Adrenal gland (tissue), 12 donors: ENCODE data around the gene RPTOR. TPM values are rescaled to one million over a fixed set of nuclear protein-coding genes. Genes with fewer than 3 reads are reported as not detected.

Experiments used
- DNase-seq, 7 donors: peaks; one replicate each; pipeline ENCODE4 v3.0.0-alpha.2; 2019 to 2020
- H3K27ac ChIP-seq, 5 donors: fragments of 200-600 bp; sonication (generic) in 4 of 5; 1 replicate in 3 of 5; 2 replicates in 2 of 5; pipeline versions ENCODE4 v1.5.1 to v1.8.0; 2016 to 2020; ENCODE audit warnings: mild to moderate bottlenecking in 1 of 5
- H3K27me3 ChIP-seq: fragments of 200-600 bp; 2 replicates; pipeline ENCODE4 v1.8.0; 2021
- H3K36me3 ChIP-seq, 2 donors: fragments of 200-600 bp; replicated peaks in 1 of 2; 1 replicate in 1 of 2; 2 replicates in 1 of 2; pipeline versions ENCODE4 v1.5.1 to v1.8.0; 2018 to 2022
- H3K4me1 ChIP-seq, 2 donors: fragments of 200-600 bp; replicated peaks in 1 of 2; 1 replicate in 1 of 2; 2 replicates in 1 of 2; pipeline versions ENCODE4 v1.5.1 to v1.8.0; 2018 to 2021
- H3K4me3 ChIP-seq, 4 donors: fragments of 200-600 bp; sonication (generic) in 3 of 4; one replicate each; pipeline ENCODE4 v1.5.1; 2016 to 2018
- H3K9me3 ChIP-seq, 3 donors: fragments of 200-600 bp; sonication (generic) in 1 of 3; replicated peaks in 1 of 3; 1 replicate in 2 of 3; 2 replicates in 1 of 3; pipeline versions ENCODE4 v1.5.1 to v1.8.0; 2016 to 2021
- CTCF ChIP-seq, 6 experiments: fragments of 450-650 bp in 4 of 6; fragments of 200-600 bp in 2 of 6; sonication (generic) in 1 of 6; IDR thresholded peaks; 1 replicate in 5 of 6; 2 replicates in 1 of 6; pipeline versions ENCODE4 v1.5.1 to v1.8.0; 2016 to 2021; ENCODE audit warnings: antibody characterized with exemption in 6 of 6, mild to moderate bottlenecking in 2 of 6, moderate library complexity in 1 of 6
- POLR2A ChIP-seq, 2 donors: fragments of 450-650 bp; IDR thresholded peaks; one replicate each; pipeline ENCODE4 v1.6.1; 2017; ENCODE audit warnings: antibody characterized with exemption in 2 of 2, mild to moderate bottlenecking in 2 of 2, moderate library complexity in 1 of 2
- WGBS, 4 donors: extraction: QIAGEN DNeasy Blood & Tissue Kit in 2 of 4; methylation state at CpG; one replicate each; pipeline versions ENCODE4 v1.1.5 to v1.1.7; 2013 to 2017; 5-methylcytosine and 5-hydroxymethylcytosine counted together
- intact Hi-C, 2 donors: fragments of 100-400 bp; cut with DNase I; formaldehyde crosslinking; loops; one replicate each; pipeline versions ENCODE4 v1.14.1 to v1.15.0; 2022 to 2023
- polyA plus RNA-seq, 3 donors: library from polyadenylated mRNA; stranded (reverse); fragments of 200-250 nt in 2 of 3; fragments of 350-450 nt in 1 of 3; fragmentation: Illumina TruSeq in 1 of 3; extraction: RNeasy Lipid Tissue Mini Kit (QIAGEN cat#74804) in 1 of 3; gene quantifications; one replicate each; pipeline ENCODE4 v1.2.3, GENCODE V29; 2013 to 2014
- total RNA-seq, 9 donors: library from RNA; depleted of rRNA in 4 of 9; stranded (reverse); fragments of >200 nt in 4 of 9; fragments of 120-200 nt in 1 of 9; fragmentation: NEBNext Ultra II Directional in 1 of 9; extraction: Animal tissue kit (Norgen Biotek cat#: 25700) in 1 of 9; gene quantifications; one replicate each; pipeline versions ENCODE4 v1.1.0 to v1.2.4, GENCODE V29; 2013 to 2023
- donor health status: healthy with polysubstance abuse.
- donor health status: Bipolar disorder and iron deficiency.
- donor health status: DM: yes; HTN: yes; CAD: no.
- donor health status: DM: no; HTN: no; CAD: no.
- donor health status: DM: no; HTN: no; CAD: no.
- donor health status: DM: yes; HTN: yes; CAD: no.

RPTOR gene
- total and polyA plus RNA-seq, 12 donors, result 9.7 to 53.3 (median 29.7) TPM

- Histone ChIP-seq H3K27ac (no peak overlapping the region), H3K9me3 (no peaks in the 10 kb centered on the region), H3K36me3 (peaks cover 0 to 38% of the 10 kb centered on the region in 2 donors), H3K27me3 (no peaks in the 10 kb centered on the region), H3K4me3 (no peak overlapping the region), H3K4me1 (no peaks in the 10 kb centered on the region)
- 89 to 95% (median 92%) methylated on average over 11 of the region's 11 CpGs for WGBS, 4 donors
- TF ChIP-seq CTCF (IDR thresholded peaks at IDR 0.05), result no peak
- no peak for TF ChIP-seq POLR2A (IDR thresholded peaks at IDR 0.05)
- DNase-seq, result no peak
- intact Hi-C loops, result no loop called here
Observed at GRCh38 chr17:80880648-80880985, 336.0 kb downstream of the RPTOR start.

- H3K27me3 ChIP-seq, result no peaks in the 10 kb centered on the region
- 82 to 90% (median 85%) methylated on average over 13 of the region's 13 CpGs for WGBS, 4 donors
- peaks cover 0 to 38% of the 10 kb centered on the region in 2 donors for H3K36me3 ChIP-seq
- H3K4me1 ChIP-seq, result no peaks in the 10 kb centered on the region
- no peak overlapping the region for H3K27ac ChIP-seq
- no peaks in the 10 kb centered on the region for H3K9me3 ChIP-seq
- intact Hi-C loops, result no loop called here
- TF ChIP-seq POLR2A (IDR thresholded peaks at IDR 0.05) (no peak), CTCF (IDR thresholded peaks at IDR 0.05) (no peak)
- H3K4me3 ChIP-seq, result no peak overlapping the region
- no peak for DNase-seq
Observed at GRCh38 chr17:80881306-80881705, 336.7 kb downstream of the RPTOR start.

GRCh38 chr17:80882323-80882722, 337.7 kb downstream of the RPTOR start:
- Histone ChIP-seq H3K27me3 (no peaks in the 10 kb centered on the region), H3K4me3 (no peak overlapping the region), H3K27ac (no peak overlapping the region), H3K4me1 (no peaks in the 10 kb centered on the region), H3K36me3 (peaks cover 0 to 38% of the 10 kb centered on the region in 2 donors), H3K9me3 (no peaks in the 10 kb centered on the region)
- TF ChIP-seq CTCF (IDR thresholded peaks at IDR 0.05) (no peak), POLR2A (IDR thresholded peaks at IDR 0.05) (no peak)
- DNase-seq, result no peak
- intact Hi-C loops, result no loop called here
- 92 to 94% (median 92%) methylated on average over 19 of the region's 19 CpGs for WGBS, 4 donors

GRCh38 chr17:80882926-80883685, 338.5 kb downstream of the RPTOR start:
- Histone ChIP-seq H3K9me3 (no peaks in the 10 kb centered on the region), H3K36me3 (peaks cover 0 to 38% of the 10 kb centered on the region in 2 donors), H3K27ac (no peak overlapping the region), H3K4me1 (no peaks in the 10 kb centered on the region), H3K27me3 (no peaks in the 10 kb centered on the region), H3K4me3 (no peak overlapping the region)
- intact Hi-C loops, result no loop called here
- TF ChIP-seq CTCF (IDR thresholded peaks at IDR 0.05) (no peak), POLR2A (IDR thresholded peaks at IDR 0.05) (no peak)
- DNase-seq, result no peak
- 96 to 97% (median 96%) methylated on average over 23 to 24 of the region's 24 CpGs for WGBS, 4 donors
